HG02870 (cell line): ENCODE results near the gene S100P.
"Not testable (repeated sequence)": the region's sequence is repeated elsewhere in the genome, so short reads cannot be mapped to it uniquely, and the experiment has no call there.

ENCODE experiments used
- ATAC-seq: cut with Tn5 transposase; IDR thresholded peaks from one replicate; pipeline ENCODE4 v1.9.1; 2021; ENCODE audit warnings: mild to moderate bottlenecking, moderate library complexity; ENCODE audit not compliant: unreplicated experiment

Gene S100P

DNA sequence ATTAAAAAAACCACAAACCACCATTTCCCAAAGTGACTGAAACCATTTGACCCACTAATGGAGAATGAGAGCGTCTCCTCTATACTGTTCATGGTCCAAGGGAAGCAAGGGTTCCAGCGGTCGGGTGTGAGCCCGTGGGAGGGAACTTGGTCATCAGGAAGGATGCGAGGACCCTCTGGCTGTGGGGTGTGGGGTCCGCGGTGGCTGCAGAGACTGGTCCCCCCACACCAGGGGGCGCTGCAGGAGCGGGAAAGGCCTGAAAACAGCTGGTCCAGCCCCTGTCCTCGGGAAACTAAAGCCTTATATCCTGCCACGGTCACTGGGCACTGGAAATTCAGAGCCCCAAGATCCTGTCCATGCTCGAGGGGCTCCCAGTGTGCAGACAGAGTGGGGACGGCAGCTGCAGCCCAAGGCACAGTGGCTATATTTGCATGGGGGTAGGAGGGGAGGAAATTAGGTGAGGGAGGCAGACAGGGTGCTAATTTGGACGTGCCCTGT is 26.6 kb downstream of the S100P start:
- ATAC-seq: no peak

DNA sequence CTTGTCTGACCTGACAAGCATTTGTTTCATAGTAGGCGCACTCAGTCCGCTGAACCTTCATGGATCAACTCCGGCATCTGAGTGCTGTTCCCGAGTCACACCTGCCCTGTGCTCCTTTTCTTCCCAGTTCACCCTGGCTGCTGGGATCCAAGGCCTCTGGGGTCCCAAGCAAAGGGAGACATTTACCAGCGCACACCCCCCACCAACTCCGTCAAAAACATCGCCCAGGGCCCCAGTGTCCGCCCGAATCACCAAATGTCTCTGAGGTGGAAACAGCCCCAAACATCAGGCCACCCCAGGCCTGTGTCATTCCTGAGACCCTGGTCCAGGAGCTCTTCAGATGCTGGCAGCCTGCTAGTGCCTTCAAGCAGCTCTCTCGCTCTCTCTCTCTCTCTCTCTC is 27.4 kb downstream of the S100P start:
- no peak for ATAC-seq

DNA sequence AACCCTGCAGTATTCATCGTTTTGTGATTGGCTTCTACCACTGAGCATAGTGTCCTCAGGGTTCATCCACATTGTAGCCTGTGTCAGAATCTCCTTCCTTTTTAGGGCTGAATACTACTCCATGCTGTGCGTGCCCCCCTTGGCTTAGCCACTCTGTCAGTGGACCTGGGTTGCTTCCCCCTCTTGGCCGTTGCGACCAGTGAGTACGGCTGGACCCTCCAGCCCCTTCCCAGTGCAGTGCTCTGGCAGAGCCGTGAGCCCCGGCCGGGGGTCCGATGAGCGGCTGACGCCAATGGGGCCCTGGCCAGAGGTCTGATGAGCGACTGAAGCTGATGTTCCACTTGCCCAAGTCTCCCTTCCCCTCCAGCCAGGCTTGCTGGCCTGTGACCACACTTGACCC is 29.2 kb downstream of the S100P start:
- no peak for ATAC-seq

DNA sequence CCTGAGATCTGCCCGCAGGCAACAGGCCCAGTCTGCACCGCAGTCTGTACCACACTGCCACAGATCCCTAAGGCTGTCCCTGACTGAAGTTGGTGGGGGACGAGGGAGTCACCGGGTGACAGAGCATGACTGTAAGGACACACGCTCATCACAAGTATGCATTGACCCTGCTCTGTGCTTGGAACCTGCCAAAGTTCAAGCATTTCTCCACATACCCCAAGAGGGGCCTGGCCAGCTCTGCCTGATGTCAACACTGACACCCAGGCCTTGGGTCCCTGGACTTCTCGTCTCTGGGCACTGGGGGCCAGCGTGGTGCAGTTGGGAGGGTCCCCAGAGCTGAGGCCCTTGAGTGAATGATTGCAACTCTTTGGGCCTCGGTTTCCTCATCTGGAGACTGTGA is 30.2 kb downstream of the S100P start:
- no peak for ATAC-seq

DNA sequence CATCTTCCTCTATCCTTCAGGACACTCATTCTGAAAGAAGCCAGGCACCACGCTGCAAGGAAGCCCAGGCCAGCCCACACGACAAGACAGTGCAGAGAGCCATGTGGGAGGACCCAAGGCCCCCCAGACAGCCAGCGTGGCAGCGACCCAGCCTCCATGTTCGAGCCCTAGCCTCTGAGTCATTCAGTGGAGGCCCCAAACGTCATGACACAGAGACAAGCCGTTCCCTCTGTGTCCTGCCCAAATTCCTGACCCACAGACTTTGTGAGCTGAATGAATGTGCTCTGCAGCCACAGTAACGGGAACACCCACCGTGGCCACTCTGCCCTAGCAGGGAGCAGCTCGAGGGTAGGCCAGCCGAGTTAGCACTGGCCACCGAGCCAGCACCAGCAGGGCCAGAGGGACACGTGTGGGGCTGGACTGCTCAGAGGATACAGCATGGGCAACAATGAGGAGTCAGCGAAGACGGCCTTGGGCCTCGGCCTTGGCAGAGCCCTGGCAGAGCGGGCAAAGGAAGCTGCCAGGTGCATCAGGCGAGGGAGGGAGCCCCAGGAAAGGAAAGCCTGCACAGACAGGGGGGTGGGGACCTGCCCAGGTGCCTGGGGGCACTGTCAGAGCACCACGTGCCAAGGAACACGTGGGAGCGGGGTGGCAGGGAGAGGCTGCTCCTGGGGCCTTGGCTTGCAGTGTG is 30.9 kb downstream of the S100P start:
- no peak for ATAC-seq

DNA sequence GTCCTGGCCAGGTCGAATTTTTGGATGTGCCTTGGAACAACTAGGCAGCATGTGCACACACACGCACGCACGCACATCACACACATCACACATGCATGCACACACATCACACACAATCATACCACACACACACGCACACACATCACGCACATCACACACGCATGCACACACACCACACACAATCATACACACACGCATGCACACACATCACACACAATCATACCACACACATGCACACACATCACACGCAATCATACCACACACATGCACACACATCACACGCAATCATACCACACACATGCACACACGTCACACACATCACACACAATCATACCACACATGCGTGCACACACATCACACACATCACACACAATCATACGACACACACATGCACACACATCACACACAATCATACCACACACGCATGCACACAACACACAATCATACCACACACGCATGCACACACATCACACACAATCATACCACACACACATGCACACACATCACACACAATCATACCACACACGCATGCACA is 31.8 kb downstream of the S100P start:
- ATAC-seq: not testable (repeated sequence)

DNA sequence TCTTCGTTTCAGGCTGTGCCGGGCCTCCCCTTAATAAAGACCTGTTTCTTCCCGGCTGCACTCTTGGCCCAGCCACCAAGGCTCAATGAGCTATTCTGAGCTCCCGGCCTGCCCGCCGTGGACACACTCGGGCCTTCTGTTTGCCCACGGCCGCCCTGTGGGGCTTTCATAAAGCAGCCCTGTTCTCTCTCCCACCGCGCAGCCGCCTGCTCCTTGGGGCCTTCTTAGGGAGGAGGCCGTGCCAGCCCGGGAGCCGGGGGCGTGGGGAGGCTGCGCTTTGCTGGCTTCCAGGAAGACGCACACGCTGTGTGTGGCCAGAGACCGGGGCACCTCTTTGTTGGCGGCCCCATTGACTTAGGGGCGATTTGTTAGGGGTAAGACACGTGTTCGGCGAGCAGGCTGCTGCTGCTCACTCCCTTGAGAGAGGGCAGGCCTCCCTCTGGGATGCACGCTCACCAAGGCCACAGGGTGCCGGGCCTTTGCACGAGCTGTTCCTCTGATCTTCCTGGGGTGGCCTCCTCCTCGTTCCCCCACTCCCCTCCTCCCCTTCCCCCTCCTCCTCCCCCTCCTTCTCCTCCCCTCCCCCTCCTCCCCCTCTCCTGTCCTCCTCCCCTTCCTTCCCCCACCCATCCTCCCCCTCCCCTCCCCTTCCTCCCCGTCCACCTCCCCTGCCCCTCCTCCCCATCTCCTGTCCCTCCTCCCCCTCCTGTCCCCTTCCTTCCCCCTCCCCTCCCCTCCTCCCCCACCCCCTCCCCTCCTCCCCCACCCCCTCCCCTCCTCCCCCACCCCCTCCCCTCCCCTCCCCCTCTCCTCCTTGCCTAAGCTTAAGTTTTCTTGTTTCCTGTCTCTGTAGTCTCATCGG is 33.6 kb downstream of the S100P start:
- no peak for ATAC-seq

DNA sequence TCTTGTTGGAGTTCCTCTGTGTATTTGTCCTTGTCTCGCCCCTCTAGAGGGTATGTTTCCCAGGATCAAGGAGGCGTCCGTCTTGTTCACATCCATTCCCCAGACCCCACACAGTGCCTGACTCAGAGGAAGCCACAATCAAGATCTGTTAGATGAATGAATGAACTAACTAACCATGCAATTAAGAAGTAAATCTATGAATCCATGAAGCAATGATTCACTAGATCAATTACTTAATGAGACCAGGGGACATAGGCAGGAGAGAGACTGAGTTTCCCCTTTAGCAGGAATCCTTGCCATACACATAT is 34.2 kb downstream of the S100P start:
- no peak for ATAC-seq

DNA sequence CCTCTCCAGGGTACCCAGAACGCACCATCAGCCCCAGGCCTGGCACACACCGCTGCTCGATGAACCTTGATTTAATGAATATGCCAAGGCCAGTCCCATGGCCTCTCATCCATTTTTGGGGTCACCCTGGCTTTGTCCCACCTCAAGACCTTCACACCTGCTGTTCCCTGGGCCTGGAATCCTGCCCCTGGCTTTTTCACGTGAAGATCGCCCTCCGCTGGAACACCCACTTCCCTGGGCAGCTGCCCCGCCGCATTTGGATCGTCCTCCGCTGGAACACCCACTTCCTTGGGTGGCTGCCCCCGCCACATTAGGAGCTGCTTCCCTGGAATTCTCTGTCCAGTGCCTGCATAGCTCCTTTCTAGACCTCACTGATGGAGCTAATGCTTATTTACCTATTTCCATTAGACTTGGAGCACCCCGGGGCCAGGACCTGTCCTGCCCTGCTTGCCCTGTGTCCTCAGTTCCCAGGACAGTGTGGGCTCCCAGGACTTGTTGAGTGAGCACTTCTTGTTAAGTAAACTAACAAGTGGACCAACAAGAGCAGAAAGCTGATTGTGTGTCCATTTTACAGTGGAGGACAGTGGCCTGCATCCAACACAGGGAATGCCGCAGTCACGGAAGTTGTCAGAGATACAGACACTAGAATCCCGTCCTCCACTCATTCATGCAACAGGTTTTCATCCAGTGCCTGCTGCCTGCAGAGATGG is 34.8 kb downstream of the S100P start:
- no peak for ATAC-seq

DNA sequence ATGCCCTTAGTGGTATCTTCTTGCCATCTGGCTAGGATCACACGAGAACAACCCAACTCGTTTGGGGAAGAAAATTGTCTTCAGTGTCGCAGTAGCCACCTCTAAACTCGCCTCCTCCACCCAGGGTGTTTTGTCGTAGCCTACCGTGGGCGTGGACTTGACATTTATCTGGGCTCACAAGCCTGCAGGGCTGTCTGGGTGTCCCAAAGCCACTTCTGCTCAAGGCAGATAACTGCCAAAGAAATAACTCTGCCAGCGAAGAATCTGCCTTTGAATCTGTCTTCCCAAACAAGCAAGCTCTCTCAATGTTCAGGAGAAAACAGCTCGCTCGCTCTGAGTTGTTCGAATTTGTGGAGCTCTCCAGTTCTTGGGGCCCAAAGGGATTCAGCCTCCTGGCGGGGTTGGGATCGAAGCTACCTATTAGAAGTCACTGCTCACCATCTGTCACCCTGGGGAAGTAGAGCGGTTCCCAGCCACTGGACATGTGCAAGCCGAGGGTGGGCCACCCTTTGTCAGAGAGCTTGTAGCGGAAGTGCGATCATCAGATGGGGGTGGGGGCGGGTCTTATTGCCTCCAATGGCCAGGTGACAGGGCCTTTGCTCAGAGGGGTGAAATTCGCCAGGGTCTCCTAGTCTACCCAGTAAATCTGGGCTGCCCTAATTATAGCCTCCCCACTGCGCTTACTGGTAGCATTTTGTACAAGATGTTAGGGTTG is 37.1 kb downstream of the S100P start:
- ATAC-seq: no peak

DNA sequence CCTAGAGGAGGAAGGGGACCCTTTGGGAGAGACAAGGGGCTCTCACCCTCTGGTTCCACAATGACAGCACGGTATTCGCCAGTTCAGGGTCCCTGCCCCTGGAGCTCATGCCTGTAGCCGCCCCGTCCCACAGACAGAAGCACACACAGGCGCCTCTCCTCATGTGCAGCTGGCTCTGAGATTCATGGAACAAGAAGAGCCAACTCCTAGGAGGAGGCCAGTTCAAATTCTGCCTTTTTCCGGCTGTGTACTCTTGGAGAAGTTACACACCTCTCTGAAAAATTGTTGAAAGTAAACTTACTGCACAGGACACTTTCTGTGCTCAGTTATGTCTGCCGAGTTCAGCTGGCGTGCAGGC is 37.6 kb downstream of the S100P start:
- no peak for ATAC-seq

DNA sequence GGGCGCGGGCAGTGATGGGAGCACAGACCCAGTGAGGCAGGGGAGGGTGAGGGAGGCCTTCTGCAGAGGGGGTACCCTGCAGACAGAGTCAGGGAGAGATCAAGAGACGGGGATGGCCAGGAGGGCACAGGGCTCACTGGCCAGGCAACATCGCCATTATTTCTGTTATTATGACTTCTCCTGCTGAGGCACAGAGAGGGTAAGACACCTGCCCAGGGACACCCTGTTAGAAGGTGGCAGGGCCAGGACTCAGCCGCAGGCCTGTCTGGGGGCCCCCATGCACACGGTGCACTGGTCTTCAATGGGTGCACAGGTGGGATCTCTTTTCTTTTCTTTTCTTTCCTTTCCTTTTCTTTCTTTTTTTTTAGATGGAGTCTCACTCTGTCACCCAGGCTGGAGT is 38.1 kb downstream of the S100P start:
- no peak for ATAC-seq

DNA sequence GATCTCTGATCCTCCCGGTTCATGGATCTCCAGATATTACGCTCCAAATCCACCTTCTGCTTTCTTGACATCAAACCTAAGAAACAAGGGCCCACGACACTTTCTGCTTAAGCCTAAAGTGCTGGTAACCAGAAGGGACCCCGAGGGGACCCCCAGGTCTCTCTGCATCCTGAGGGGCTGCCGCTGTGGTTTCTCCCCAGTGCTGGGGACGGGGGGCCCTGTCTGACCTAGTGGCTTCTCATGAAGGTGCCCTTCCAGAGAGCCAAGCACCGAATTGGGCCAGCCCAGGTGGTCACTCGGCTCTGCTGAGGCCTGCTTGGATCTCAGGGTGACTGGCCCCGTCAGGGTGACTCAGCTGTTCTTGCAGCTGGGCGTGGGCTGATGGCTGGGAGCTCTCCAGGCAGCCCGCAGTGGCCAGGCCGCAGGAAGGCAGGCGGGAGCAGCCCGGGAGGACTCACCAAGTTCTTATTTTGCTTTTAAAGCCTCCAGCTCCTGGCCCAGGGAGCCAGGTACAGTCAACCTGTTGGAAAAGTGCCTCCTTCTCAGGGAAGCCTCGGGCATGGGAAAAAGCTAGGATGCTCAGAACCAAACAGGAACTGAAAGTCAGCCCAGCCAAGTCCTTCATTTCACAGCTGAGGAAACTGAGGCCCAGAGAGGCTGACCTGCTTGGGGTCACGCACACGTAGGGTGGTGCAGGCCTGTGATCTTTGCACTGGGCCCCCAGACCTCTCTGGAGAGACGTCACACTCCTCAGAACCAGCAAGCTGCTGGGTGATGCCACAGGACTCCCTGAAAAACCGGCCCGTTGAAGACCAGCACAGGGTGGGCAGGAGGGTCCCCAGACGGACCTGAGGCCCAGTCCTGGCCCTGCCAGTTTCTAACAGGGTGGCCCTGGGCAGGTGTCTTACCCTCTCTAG is 39.0 kb downstream of the S100P start:
- ATAC-seq: no peak

DNA sequence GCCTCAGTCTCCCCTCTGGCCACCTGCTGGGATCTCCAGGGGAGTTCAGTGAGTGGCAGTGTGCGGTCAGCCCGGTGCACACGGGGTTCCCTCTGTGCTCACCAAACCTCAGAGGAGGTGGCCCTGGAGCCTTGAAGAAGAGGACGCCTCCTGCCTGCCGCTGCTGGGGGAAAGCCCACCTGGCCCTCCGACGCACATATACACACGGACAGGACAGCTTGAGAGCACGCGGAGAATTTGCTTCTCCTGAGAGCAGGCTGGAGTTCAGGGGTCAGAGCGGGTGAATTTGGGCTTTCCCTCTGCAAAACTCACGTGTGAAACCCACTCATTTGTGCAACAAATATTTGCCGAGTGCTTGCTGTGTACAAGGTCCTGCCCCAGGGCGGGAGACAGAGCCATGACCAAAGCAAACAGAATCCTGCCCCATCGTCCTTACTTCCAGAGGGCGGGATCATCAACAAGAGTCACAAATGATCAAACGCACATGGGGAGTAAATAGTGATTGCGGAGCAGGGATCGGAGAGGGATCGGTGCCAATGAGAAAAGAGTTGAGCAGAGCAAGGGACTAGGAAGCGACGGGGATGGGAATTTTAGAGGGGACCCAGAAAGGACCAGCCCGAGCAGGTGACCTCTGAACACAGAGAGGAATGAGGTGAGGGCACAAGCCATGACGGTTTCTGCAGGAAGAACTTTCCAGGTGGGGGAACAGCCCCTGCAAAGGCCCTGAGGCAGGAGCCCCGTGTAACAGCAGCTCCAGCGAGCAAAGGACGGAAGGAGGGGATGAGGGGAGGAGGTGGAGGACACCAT is 39.9 kb downstream of the S100P start:
- no peak for ATAC-seq

DNA sequence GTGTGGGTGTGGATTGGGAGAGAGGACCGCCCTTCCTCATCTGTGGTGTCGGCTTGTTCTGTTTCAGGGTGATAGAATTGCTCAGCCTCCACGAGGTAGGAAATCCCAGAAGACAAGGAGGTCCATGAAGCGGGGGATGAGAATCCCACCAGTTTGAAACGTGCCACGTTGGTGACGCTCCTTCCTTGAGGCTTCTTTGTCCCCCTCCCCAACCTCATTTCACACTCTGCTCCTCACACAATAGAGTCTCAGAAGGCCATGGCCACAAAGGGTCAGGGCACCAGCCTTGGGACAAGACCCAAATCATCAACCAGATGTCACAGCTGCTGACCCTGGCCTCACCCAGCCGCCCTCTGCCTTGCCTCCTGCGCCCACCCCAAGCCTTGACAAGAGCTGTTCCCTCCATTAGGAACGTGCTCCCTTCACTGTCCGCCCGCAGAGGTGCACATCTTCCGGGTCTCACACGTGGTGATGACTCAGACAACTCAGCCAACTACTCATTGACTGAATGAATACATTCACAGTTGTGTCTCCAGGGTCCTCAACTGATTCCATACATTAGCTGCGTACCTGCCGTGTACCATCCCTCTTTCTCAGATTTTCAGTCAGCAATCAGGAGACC is 40.6 kb downstream of the S100P start:
- ATAC-seq: no peak

DNA sequence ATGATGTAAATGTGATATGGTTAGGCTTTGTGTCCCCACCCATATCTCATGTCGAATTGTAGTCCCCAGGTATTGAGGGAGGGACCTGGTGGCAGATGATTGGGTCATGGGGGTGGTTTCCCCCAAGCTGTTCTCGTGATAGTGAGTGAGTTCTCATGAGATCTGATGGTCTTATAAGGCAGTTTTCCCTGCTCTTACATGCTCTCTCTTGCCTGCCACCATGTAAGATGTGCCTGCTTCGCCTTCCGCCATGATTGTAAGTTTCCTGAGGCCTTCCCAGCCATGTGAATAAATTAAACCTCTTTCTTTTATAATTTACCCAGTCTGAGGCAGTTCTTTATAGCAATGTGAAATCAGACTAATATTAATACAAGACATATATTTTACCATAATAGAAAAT is 46.2 kb downstream of the S100P start:
- no peak for ATAC-seq

DNA sequence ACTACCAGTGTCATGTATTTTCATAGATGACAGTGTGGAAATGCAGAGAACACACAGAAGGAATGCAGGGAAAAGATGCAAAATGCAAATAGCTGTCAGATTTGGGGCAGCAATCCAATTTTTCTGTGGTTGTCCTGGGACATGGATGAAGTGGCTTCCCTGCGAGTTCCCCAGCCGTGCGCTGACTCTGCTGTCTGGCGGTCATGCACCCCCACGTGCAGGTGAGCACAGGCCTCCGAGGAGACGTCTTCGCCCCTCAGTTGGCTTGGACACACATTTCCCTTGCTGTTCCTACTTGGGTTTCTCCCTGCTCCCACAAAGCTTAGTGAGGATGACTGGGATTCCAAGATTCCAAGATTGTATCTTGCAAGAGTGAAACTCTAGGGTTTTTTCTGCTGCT is 46.7 kb downstream of the S100P start:
- no peak for ATAC-seq

DNA sequence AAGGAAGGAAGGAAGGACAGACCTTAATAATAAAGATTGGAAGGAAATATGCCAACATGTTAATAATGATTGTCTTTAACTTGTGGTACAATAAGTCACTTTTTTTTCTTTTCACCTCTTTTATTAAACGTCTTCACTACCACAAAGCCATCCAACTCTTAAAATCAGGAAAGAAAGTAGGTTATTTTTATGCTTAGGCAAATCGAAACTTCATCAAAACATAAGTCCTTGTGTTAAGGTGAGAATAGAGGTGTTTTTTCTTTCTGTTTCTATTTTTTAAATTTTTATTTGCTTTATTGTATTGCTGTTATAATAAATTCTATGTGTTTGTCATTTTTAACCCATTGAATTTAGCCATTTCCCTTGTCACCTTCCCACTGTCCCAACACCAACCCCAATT is 48.8 kb downstream of the S100P start:
- ATAC-seq: no peak

DNA sequence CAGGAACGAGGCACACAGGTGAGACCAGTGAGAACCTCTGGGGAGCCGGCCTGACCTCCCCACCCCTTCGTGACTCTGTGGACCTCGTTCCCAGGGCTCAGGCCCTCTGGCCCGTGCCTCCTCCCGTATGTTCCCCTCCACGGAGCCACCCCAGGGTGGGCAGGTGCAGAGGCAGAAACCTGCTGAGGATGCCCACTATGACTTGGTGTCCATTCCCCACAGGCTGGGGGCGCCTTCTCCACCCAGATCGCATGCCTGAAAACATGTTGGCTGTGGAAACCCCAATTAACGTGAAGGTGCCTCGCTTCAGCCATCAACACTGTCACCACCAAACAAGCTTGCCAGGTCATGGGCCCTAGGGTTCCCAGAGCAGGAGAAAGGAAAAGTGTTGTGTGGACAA is 49.3 kb downstream of the S100P start:
- no peak for ATAC-seq
